ENCODE results near the gene POR. TPM values are rescaled to one million over a fixed set of nuclear protein-coding genes. Genes with fewer than 3 reads are reported as not detected.

POR gene
- total and polyA plus RNA-seq, 2 of the 13 experiments (the other 11 are each of a cell fraction or from before 2014, with no cell fraction given) = 145 to 266 TPM

DNA sequence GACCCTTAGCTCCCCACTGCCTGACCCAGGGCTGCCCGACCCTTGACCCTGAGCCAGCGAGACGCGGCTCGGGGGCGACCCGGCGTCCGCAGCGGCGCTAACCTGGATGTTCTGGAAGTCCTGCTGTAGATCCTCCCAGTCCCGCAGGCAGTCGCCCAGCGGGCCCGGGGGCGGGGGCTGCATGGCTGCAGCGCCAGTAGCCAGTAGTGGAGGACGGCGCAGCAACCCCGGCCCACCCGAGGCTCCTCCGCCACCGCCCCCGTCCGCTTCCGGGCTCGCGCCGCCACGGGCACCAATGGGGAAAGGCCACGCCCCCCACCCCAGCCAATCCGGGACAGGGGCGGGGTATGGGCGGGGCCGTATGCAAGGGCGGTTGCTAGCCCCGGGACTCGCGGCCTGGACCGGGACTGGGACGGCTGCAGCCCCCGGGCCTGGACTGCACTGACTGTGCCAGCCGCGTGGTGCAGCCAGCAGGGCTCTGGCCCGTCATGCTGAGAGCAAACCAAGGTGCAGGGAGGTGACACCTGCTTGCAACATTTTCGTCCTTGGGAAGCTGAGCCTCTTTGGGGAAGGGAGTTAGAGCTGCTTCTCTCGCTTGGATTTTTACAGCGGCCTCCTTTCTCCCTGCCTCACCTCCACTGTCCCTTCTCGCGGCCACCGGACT lies 79.6 kb downstream of the POR start, which contains the start of gene TMEM120A (continued):
- TF ChIP-seq, protein P1, sequence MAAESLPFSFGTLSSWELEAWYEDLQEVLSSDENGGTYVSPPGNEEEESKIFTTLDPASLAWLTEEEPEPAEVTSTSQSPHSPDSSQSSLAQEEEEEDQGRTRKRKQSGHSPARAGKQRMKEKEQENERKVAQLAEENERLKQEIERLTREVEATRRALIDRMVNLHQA (CRISPR knock-in tag; IDR thresholded peaks at IDR 0.05) = no peak
- TF ChIP-seq RELA (CRISPR knock-in tag; IDR thresholded peaks at IDR 0.05) (no peak), NFIB (CRISPR knock-in tag; IDR thresholded peaks at IDR 0.05; ENCODE audit: borderline replicate concordance) (no peak), HMG20A (CRISPR knock-in tag; IDR thresholded peaks at IDR 0.05; ENCODE audit: borderline replicate concordance) (no peak), MBD4 (IDR thresholded peaks at IDR 0.05; ENCODE audit: borderline replicate concordance, low read length) (no peak), SMARCE1 (IDR thresholded peaks at IDR 0.05; ENCODE audit: borderline replicate concordance) (no peak), BRD4 (CRISPR knock-in tag; IDR thresholded peaks at IDR 0.05) (peak; percentile 81; the same call in 1 of the 2 replicates), KDM3A (CRISPR knock-in tag; IDR thresholded peaks at IDR 0.05; ENCODE audit: low read depth) (peak; percentile 78; the same call in 1 of the 2 replicates), ZNF292 (CRISPR knock-in tag; IDR thresholded peaks at IDR 0.05; ENCODE audit: borderline replicate concordance, low read depth) (peak; percentile 69; the same call in 1 of the 2 replicates), MATR3 (CRISPR knock-in tag; IDR thresholded peaks at IDR 0.05) (no peak), NBN (conservative IDR thresholded peaks at IDR 0.05) (no peak), SOX6 (IDR thresholded peaks at IDR 0.05) (no peak), SOX6 (CRISPR knock-in tag; IDR thresholded peaks at IDR 0.05) (peak; percentile 77), ZNF274 (CRISPR knock-in tag; IDR thresholded peaks at IDR 0.05) (peak; percentile 81; the same call in 1 of the 2 replicates), DR1 (CRISPR knock-in tag; IDR thresholded peaks at IDR 0.05) (peak; percentile 89; the same call in 1 of the 2 replicates), TOPORS (CRISPR knock-in tag; IDR thresholded peaks at IDR 0.05) (no peak), ZNF646 (CRISPR knock-in tag; IDR thresholded peaks at IDR 0.05) (no peak), ZNF138 (CRISPR knock-in tag; IDR thresholded peaks at IDR 0.05; ENCODE audit: low read depth) (no peak), CEBPG (CRISPR knock-in tag; IDR thresholded peaks at IDR 0.05) (peak; percentile 40), BATF2 (CRISPR knock-in tag; IDR thresholded peaks at IDR 0.05) (no peak), NFE2L1 (CRISPR knock-in tag; IDR thresholded peaks at IDR 0.05; ENCODE audit: borderline replicate concordance) (no peak)
- TF ChIP-seq, protein P2, sequence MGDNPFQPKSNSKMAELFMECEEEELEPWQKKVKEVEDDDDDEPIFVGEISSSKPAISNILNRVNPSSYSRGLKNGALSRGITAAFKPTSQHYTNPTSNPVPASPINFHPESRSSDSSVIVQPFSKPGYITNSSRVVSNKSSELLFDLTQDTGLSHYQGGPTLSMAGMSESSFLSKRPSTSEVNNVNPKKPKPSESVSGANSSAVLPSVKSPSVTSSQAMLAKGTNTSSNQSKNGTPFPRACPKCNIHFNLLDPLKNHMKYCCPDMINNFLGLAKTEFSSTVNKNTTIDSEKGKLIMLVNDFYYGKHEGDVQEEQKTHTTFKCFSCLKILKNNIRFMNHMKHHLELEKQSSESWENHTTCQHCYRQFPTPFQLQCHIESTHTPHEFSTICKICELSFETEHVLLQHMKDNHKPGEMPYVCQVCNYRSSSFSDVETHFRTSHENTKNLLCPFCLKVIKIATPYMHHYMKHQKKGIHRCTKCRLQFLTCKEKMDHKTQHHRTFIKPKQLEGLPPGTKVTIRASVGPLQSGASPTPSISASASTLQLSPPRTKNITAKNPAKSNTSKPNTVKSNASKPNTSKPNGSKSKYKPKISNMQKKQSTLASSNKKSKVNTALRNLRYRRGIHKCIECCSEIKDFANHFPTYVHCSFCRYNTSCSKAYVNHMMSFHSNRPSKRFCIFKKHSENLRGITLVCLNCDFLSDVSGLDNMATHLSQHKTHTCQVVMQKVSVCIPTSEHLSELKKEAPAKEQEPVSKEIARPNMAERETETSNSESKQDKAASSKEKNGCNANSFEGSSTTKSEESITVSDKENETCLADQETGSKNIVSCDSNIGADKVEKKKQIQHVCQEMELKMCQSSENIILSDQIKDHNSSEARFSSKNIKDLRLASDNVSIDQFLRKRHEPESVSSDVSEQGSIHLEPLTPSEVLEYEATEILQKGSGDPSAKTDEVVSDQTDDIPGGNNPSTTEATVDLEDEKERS (CRISPR knock-in tag; IDR thresholded peaks at IDR 0.05) = no peak
